GM19438 (cell line): ENCODE results near the gene B4GALT6.
"Not testable (repeated sequence)": the region's sequence is repeated elsewhere in the genome, so short reads cannot be mapped to it uniquely, and the experiment has no call there.

ENCODE experiments used
- ATAC-seq: cut with Tn5 transposase; IDR thresholded peaks from one replicate; pipeline ENCODE4 v1.9.1; 2021; ENCODE audit warnings: low read depth; ENCODE audit not compliant: unreplicated experiment

B4GALT6 gene, protein sequence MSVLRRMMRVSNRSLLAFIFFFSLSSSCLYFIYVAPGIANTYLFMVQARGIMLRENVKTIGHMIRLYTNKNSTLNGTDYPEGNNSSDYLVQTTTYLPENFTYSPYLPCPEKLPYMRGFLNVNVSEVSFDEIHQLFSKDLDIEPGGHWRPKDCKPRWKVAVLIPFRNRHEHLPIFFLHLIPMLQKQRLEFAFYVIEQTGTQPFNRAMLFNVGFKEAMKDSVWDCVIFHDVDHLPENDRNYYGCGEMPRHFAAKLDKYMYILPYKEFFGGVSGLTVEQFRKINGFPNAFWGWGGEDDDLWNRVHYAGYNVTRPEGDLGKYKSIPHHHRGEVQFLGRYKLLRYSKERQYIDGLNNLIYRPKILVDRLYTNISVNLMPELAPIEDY

DNA sequence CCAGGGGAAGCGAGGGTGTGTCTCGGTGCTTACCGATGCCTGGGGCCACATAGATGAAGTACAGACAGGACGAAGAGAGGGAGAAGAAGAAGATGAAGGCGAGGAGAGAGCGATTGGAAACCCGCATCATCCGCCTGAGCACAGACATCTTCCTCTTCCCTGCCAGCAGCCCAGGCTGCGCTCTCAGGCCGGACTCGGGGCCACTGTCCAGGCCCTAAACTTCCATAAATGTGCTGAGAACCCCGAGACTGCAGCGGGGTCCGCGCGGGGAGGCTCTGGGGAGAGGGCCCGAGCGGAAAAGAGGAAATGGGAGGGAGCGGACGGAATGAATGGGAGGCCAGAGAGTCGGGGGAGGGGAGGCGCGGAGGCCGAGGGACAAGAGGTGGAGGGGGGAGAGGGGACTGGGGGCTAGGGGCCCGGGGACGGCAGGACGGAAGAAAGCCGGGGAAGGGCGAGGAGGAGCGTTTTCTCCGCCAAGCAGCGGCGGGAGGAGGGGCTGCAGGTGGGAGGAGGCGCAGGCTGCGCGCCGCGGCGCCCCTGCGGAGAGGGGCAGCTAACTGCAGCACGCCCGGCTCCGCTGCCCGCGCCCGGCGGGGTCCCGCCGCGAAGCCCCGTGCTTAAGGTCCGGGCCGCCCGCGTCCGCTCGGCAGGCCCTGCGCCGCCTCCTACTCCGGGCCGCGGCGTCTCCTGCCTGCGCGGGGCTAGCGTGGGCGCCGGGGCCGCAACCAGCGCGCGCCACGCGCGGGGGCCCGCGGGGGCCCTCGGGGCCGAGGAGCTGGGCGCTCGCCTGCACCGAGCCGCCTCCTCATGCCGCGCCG, at the start of gene B4GALT6:
Gene B4GALT6, minus strand, starts transcription at position 303 of the 818 bp plus-strand sequence. Its CDS starts 155 bp downstream, at position 148.
- peak; percentile 35 for ATAC-seq

- no peak for ATAC-seq
These were observed 47.2 kb upstream of the B4GALT6 start for GRCh38 chr18:31731628-31732027.

DNA sequence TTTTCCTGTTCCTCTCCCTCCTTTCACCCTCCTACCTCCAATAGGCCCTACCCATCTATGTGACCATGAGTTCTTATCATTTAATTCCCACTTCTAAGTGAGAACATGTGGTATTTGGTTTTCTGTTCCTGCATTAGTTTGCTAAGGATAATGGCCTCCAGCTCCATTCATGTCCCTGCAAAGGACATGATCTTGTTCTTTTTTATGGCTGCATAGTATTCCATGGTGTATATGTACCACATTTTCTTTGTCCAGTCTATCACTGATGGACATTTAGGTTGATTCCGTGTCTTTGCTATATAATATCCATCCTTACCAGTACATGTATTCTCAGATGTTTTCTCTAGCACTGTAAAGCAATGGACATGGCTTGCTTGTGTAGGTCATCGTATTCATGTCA, 44.8 kb upstream of the B4GALT6 start:
- ATAC-seq: not testable (repeated sequence)

DNA sequence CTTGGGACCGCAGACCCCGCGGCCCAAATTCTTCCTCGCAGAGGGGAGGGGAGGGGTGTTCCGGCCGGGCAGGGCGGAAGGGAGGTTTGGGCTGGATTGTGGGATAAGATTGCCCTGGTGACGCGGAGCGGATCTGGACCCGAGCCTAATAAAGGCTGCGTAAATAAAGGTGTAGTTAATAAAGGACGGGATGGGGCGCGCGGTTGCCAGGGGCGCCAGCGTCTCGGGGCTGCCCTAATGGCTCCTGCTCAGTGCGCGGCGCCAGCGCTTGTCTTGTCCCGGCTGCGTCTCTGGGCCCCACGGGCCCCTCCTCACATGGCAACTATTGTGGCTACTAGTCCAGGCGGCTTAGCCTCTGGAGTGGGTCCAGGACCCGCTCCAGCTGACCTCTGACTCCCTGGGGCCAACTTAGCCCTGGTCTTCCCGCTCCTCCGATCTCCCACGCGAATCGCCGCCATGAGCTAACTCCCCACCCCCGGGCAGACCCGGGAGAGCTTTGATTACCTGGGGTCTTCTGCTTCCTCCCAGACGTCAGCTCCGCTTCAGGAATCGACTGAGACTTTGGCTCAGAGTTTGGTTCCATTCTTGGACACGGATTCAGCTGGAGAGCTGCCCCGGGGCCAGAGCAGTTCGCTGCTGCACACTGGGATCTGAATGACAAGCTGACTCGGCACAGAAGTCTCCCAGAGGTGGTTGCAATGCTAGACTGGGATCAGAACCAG, 39.8 kb upstream of the B4GALT6 start:
- ATAC-seq: no peak

- no peak for ATAC-seq
These were observed 39.2 kb upstream of the B4GALT6 start for GRCh38 chr18:31723639-31723989.

DNA sequence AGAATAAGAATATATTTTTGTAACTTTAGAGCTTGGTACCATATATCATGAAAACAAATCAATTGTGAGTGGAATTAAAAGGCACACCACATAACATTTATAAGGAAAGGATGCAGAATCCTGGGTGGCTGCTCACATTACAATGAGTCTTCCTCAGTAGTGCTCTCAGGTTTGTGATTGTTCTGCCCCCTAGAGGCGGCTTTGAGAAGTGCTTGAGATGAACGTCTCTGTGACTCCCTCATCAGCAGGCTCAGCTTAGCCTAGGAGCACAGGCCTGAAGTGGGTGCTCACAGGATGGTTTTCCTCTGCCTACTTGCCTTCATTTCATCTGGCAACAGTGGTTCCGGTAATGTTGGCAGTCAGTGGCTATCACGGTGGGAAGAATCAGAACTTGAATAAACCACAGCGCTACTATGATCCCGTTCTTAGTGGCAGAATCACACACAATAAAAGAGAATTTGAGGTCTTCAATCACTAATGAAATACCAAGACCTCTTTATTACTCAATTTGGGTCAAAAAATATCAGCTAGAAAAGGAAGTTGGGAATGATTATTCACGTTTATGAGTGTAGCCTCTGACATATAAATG, 38.1 kb upstream of the B4GALT6 start:
- ATAC-seq: peak; percentile 95

GRCh38 chr18:31721601-31722000, 37.2 kb upstream of the B4GALT6 start:
- ATAC-seq: no peak

DNA sequence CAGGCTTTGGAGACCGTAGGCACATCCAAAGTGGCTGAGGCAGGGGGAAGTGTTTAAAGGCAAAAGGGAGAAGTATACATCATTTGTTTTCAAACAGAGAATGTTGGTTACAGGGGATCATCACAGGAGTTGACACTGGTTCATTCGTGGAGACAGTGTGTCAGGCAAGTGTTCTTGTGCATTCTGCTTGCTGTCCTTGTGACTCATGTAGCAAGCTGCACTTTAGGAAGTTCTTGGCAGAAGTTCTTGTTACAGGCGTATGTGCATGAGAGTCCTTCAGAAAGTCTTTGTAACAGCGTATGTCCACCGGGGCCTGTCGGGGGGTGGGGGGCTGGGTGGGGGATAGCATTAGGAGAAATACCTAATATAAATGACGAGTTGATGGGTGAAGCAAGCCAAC, 36.5 kb upstream of the B4GALT6 start:
- no peak for ATAC-seq

DNA sequence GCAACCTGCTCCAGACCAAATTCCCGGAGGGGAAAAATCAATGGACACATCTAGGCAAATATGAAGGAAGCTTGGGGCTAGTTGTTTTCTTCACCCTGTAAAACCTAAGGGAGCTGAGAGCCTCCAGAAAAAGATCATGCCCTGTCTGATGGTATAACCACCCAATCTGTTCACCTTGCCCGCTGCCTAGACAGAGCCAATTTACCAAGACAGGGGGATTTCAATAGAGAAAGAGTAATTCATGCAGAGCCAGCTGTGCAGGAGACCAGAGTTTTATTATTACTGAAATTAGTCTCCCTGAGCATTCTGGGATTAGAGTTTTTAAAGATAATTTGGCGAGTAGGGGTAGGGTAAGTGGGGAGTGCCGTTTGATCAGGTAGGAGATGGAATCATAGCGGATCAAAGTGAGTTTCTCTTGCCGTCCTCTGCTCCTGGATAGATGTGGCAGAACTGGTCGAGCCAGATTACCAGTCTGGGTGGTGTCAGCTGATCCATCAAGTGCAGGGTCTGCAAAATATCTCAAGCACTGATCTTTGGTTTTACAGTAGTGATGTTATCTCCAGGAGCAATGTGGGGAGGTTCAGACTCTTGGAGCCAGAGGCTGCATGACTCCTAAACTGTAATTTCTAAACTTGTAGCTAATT, 35.1 kb upstream of the B4GALT6 start:
- no peak for ATAC-seq

GRCh38 chr18:31718386-31718785, 34.0 kb upstream of the B4GALT6 start:
- no peak for ATAC-seq

GRCh38 chr18:31716362-31716761, 32.0 kb upstream of the B4GALT6 start:
- ATAC-seq: no peak

GRCh38 chr18:31711365-31712172, 27.2 kb upstream of the B4GALT6 start:
- no peak for ATAC-seq

DNA sequence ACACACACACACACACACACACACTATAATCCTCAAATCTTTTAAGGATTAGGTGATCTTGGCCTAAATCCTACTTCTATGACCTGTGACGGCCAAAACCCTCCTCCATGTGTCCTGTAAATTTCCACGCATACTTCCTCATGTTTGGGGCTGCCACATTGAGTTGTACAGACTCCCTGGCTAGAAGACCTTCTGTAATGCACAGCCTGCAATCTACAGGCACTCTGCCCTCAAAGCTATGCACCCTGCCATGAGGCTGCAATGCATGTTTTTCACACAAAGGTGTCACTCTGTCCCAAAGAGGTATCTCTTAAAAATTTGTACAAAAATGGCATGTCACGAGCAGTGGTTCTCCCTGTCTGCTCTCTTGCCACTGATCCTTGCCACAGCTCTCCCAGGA, 26.4 kb upstream of the B4GALT6 start:
- ATAC-seq: no peak

DNA sequence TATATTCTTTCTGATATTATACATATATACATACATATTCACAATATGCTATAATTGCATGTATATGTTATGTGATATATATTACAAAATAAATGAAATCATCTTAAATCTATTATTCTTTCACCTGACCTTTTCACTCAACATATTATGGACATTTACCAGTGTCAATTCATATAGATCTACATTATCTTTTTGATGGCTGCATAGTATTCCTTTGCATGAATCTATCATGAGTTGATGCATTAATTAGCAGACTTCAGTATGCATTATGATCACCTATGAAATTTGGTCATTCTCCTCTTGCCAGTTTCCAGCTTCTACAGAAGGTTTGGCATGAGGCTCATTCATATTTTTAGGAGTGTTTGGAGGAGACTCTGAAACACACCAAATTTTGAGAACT, 23.4 kb upstream of the B4GALT6 start:
- ATAC-seq: no peak

DNA sequence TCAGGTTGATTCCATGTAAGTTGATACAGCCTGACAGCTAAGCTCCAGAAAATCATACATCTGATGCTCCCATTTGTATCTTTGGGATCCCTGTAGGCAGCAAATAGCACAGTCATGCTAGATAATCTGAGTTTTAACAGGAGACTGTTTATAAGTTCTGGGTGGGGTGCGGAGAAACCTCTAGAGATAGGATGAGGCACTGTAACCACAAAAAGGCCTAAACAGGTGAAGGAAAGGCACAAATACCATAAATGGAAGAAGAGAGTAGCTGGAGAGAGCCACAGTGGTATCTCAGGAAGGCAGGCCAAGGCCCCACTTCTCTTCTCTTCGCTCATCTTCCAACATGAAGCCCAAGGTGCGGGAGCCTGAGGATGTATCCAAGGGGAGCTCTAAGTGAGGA, 18.1 kb upstream of the B4GALT6 start:
- no peak for ATAC-seq

GRCh38 chr18:31701744-31702143, 17.4 kb upstream of the B4GALT6 start:
- ATAC-seq: no peak

DNA sequence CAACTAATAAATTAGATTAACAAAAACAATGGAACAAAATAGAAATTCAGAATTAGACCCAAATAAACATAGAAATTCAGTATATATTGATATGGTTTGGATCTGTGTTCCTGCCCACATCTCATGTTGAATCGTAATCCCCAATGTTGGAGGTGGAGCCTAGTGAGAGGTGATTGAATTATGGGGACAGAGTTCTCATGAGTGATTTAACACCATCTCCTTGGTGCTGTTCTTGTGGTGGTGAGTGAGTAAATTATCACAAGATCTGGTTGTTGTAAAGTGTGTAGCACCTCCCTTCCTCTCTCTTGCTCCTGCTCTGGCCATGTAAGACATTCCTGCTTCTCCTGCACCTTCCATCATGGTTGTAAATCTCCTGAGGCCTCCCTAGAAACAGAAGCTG, 16.6 kb upstream of the B4GALT6 start:
- ATAC-seq: no peak

GRCh38 chr18:31697351-31698298, 13.2 kb upstream of the B4GALT6 start:
- no peak for ATAC-seq
